Prostate gland (tissue), 2 donors: ENCODE data around the gene CHST6. TPM values are rescaled to one million over a fixed set of nuclear protein-coding genes. Genes with fewer than 3 reads are reported as not detected.

Experiments used
- DNase-seq: peaks from one replicate; pipeline ENCODE4 v3.0.0-alpha.2; 2019; ENCODE audit warnings: low spot score
- H3K27ac ChIP-seq, 2 donors: fragments of 200-600 bp; sonication (generic); 2 replicates each; pipeline ENCODE4 v1.5.1; 2017 to 2019
- H3K27me3 ChIP-seq: fragments of 200-600 bp; sonication (generic); replicated peaks from 2 replicates; pipeline ENCODE4 v1.5.1; 2019; ENCODE audit not compliant: insufficient read depth
- H3K36me3 ChIP-seq, 2 donors: fragments of 200-600 bp; sonication (generic); 1 replicate in 1 of 2; 2 replicates in 1 of 2; pipeline versions ENCODE4 v1.5.1 to v1.8.1; 2017 to 2019
- H3K4me1 ChIP-seq: fragments of 200-600 bp; sonication (generic); replicated peaks from 2 replicates; pipeline ENCODE4 v1.5.1; 2019
- H3K4me3 ChIP-seq, 2 donors: fragments of 200-600 bp; sonication (generic); 2 replicates each; pipeline ENCODE4 v1.5.1; 2017 to 2019
- H3K9me3 ChIP-seq: fragments of 200-600 bp; sonication (generic); 2 replicates; pipeline ENCODE4 v1.5.1; 2017
- CTCF ChIP-seq, 4 experiments: fragments of 200-600 bp in 2 of 4; fragments of 450-650 bp in 2 of 4; sonication (generic) in 2 of 4; IDR thresholded peaks; 1 replicate in 3 of 4; 2 replicates in 1 of 4; pipeline ENCODE4 v1.5.1; 2016 to 2019; ENCODE audit warnings: antibody characterized with exemption in 4 of 4, mild to moderate bottlenecking in 2 of 4, moderate library complexity in 2 of 4
- POLR2A ChIP-seq: fragments of 450-650 bp; IDR thresholded peaks from one replicate; pipeline ENCODE4 v1.6.1; 2016; ENCODE audit warnings: antibody characterized with exemption, mild to moderate bottlenecking
- POLR2AphosphoS5 ChIP-seq: sonication (generic); formaldehyde crosslinking; IDR thresholded peaks from one replicate; pipeline ENCODE4 v1.6.1; 2017; ENCODE audit warnings: antibody characterized with exemption
- whole genome bisulfite sequencing: methylation state at CpG from one replicate; pipeline ENCODE4 v1.1.5; 2018; 5-methylcytosine and 5-hydroxymethylcytosine counted together
- intact Hi-C: fragments of 100-400 bp; cut with DNase I; formaldehyde crosslinking; loops from one replicate; pipeline ENCODE4 v1.14.2; 2022
- total RNA-seq, 2 donors: library from RNA; depleted of rRNA; stranded (reverse); fragments of >200 nt; gene quantifications; one replicate each; pipeline ENCODE4 v1.1.0, GENCODE V29; 2016

The CHST6 gene
- total RNA-seq, 2 donors from 2014 or later = 0.23 to 9.5 TPM

GRCh38 chr16:75475420-75475847 lies 19.8 kb downstream of the CHST6 start:
- intact Hi-C loops = loop anchor here (10.0 kb wide), 1 partner anchor 149 kb away; the partner anchor contains the start of gene ADAT1
- Histone ChIP-seq H3K4me1 (no peaks in the 10 kb centered on the region), H3K27ac (no peak overlapping the region), H3K27me3 (no peaks in the 10 kb centered on the region), H3K4me3 (no peak overlapping the region), H3K9me3 (no peaks in the 10 kb centered on the region), H3K36me3 (no peaks in the 10 kb centered on the region)
- WGBS = 100% methylated on average over 2 of the region's 2 CpGs
- TF ChIP-seq POLR2AphosphoS5 (no peak), POLR2A (no peak), CTCF (IDR thresholded peaks at IDR 0.05) (no peak)
- no peak for DNase-seq

- intact Hi-C loops = loop anchor here (2.0 to 10.0 kb wide), 3 partner anchors 44 to 292 kb away; partner anchors contain the start of gene ADAT1
- H3K4me1 ChIP-seq = no peaks in the 10 kb centered on the region
Observed at GRCh38 chr16:75472908-75473877, 22.0 kb downstream of the CHST6 start.

GRCh38 chr16:75471723-75472633 lies 23.3 kb downstream of the CHST6 start:
- Histone ChIP-seq H3K27ac (no peak overlapping the region), H3K9me3 (no peaks in the 10 kb centered on the region), H3K36me3 (no peaks in the 10 kb centered on the region), H3K27me3 (no peaks in the 10 kb centered on the region), H3K4me1 (no peaks in the 10 kb centered on the region), H3K4me3 (no peak overlapping the region)
- 15% methylated on average over 9 of the region's 10 CpGs for WGBS
- intact Hi-C loops = loop anchor here (2.0 to 10.0 kb wide), 3 partner anchors 45 to 293 kb away; partner anchors contain the start of gene ADAT1
- DNase-seq = peak; percentile 67
- TF ChIP-seq POLR2AphosphoS5 (peak; percentile 61), POLR2A (no peak), CTCF (IDR thresholded peaks at IDR 0.05) (peak; percentile 25 to 81 (median 62))

More at GRCh38 chr16:75472908-75473877, 22.0 kb downstream of the CHST6 start:
- TF ChIP-seq CTCF (IDR thresholded peaks at IDR 0.05) = no peak
- TF ChIP-seq POLR2AphosphoS5 = no peak
- TF ChIP-seq POLR2A = no peak
- Histone ChIP-seq H3K9me3 (no peaks in the 10 kb centered on the region), H3K27ac (no peak overlapping the region), H3K27me3 (no peaks in the 10 kb centered on the region), H3K4me3 (no peak overlapping the region), H3K36me3 (no peaks in the 10 kb centered on the region)
- DNase-seq = no peak
- WGBS = 95% methylated on average over 17 of the region's 17 CpGs

- H3K27ac ChIP-seq = no peak overlapping the region
- no peaks in the 10 kb centered on the region for H3K27me3 ChIP-seq
- intact Hi-C loops = no loop called here
- no peaks in the 10 kb centered on the region for H3K36me3 ChIP-seq
- no peak for DNase-seq
- no peaks in the 10 kb centered on the region for H3K4me1 ChIP-seq
- no peak overlapping the region for H3K4me3 ChIP-seq
- WGBS = 96% methylated on average over 2 of the region's 2 CpGs
- H3K9me3 ChIP-seq = no peaks in the 10 kb centered on the region
- no peak for TF ChIP-seq CTCF (IDR thresholded peaks at IDR 0.05)
- TF ChIP-seq POLR2A = no peak
- no peak for TF ChIP-seq POLR2AphosphoS5
Observed at GRCh38 chr16:75466760-75467159, 28.5 kb downstream of the CHST6 start.
